GM18508 (cell line): ENCODE results near the gene HCLS1.
"Not testable (repeated sequence)": the region's sequence is repeated elsewhere in the genome, so short reads cannot be mapped to it uniquely, and the experiment has no call there.

Experiments
- ATAC-seq: cut with Tn5 transposase; IDR thresholded peaks from one replicate; pipeline ENCODE4 v1.9.1; 2021; ENCODE audit warnings: moderate number of reproducible peaks; ENCODE audit not compliant: insufficient read depth, unreplicated experiment

The HCLS1 gene

GRCh38 chr3:121601212-121601812 lies 59.4 kb downstream of the HCLS1 start:
- ATAC-seq = no peak

DNA sequence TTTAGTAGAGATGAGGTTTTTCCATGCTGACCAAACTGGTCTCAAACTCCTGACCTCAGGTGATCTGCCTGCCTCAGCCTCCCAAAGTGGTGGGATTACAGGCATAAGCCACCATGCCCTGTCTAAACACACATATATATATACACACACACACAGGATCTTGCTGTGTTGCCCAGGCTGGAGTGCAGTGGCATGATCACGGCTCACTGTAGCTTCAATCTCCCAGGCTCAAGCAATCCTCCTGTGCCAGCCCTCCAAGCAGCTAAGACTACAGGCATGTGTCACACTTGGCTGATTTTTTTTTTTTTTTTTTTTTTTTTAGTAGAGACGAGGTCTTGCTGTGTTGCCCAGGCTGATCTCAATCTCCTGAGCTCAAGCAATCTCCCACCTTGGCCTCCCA lies 60.8 kb downstream of the HCLS1 start:
- ATAC-seq = not testable (repeated sequence)

DNA sequence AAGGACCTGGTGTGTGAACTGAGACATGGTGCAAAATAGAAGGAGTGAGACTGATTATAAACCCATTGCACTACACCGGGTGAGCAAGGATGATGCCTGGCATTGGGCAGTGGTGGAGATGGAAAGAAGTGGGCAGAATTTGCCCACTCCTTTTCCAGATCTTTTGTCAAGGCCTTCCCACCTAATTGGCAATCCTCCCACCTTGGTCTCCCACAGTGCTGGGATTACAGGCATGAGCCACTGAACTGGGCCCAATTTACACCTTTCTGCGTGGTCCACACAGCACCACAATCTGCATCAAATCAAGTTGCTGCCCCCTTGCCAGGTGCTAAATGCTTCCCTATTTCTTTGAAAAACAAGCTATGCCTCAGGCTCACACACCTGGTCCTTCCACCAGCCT lies 62.1 kb downstream of the HCLS1 start:
- no peak for ATAC-seq

DNA sequence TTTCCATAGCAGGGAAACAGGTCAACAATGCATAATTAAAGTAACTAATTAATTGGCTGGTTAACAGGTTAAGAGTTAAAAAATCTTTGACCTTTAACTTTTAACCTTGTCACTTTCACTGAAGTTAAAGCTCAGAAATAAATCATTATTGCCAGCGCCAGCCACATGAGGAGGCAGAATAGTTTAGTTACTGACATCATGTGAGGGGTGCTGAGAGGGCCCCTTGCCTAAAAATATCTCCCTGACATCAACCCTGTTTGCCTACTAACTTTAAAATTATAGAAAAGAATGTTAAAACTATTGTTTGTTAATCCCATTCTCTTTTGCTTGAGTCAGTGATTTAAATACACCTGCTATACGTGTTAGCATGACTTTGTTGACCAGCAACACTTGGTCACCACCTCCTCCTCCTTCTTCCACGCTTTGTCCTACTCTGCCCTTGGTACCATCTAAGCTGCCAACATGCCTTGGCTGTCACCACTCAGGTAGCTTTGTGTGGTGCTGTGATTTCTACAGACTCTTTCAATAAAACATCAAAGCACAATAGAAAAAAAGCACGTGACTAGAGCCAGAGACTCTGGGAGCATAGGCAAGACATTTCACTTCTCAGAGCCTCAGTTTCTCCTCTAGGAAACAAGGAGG lies 64.8 kb downstream of the HCLS1 start:
- no peak for ATAC-seq

DNA sequence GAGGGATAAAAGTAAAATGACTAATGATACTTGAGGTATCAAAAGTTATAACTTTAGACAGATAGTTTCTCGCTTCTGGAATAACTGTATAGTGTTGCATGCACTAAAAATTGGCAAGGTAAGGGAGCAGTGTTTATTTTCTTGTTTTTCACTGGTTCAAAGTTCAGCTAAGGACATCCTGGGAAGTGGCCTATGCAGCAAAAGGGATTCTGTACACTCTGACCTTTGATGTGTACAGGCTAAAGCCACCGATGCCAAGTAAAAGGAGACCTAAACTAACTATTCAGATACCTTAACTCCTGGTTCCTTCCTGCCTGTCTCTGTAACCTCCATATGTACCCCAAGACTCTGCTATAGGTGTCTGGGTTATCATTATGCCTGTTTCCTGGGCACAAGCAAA lies 65.9 kb downstream of the HCLS1 start:
- no peak for ATAC-seq

DNA sequence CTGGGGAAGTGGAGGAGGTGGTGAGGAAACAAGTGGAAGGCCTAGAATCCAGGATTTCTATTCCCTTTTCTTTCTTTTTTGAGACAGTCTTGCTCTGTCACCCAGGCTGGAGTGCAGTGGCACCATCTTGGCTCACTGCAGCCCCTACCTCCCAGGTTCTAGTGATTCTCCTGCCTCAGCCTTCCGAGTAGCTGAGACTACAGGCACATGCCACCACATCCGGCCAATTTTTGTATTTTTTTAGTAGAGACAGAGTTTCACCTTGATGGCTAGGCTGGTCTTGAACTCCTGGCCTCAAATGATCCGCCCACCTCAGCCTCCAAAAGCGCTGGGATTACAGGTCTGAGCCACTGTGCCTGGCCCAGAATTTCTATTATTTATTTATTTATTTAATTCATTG lies 66.9 kb downstream of the HCLS1 start:
- ATAC-seq = not testable (repeated sequence)

- ATAC-seq = no peak
These were observed 67.6 kb downstream of the HCLS1 start, which contains the start of gene FBXO40 for GRCh38 chr3:121592856-121593702. Gene FBXO40 (plus strand): TSS chr3:121593379. CDS start chr3:121620576, 27,197 bp downstream.

DNA sequence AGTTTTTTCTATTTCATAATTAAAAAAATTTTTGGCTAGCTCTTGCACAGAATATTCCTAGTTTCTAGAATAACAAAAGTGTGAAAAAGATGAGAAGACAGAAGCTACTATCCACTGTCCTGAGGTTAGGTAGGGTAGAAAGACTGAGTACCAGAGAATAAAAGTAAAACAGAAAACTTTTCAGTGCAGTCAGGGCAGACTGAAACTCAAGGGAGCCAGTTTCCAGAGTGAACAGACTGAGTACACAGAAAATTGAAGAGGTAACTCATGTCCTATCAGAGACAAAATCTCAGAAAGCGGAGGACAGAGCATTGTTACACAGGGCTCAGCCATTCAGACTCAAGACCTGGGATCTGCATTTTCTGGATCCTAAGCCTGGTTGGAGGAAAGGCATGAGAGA lies 76.3 kb downstream of the HCLS1 start:
- no peak for ATAC-seq

- no peak for ATAC-seq
These were observed 79.0 kb downstream of the HCLS1 start for GRCh38 chr3:121581691-121582090.
